IMR-90 (cell line): Measurements from ENCODE around the gene IFITM10. TPM values are rescaled to one million over a fixed set of nuclear protein-coding genes. Genes with fewer than 3 reads are reported as not detected.

Source experiments
- ATAC-seq: fragments of 200-7000 bp; cut with Tn5 transposase; 2 replicates; pipeline ENCODE4 v1.9.1; 2020; ENCODE audit warnings: low read depth, mild to moderate bottlenecking, moderate library complexity
- BruUV-seq: library from RNA; stranded (reverse); fragments of 400-500 nt; replicated peaks from 2 replicates; lab custom pipeline; 2021; lab: Mats Ljungman, UMichigan
- CTCF ChIA-PET: fragments of 300-600 bp; formaldehyde crosslinking; extraction: SDS; loops from one replicate; lab custom pipeline; 2021; ENCODE audit warnings: antibody characterized with exemption; lab: Yijun Ruan, JAX
- POLR2A ChIA-PET: fragments of 300-600 bp; sonication (Branson Sonifier 250); formaldehyde crosslinking; loops from one replicate; lab custom pipeline; 2022; ENCODE audit warnings: antibody characterized with exemption; ENCODE audit not compliant: unreplicated experiment; lab: Charles Lee
- DNase-seq: peaks from one replicate; pipeline ENCODE4 v3.0.0; 2013
- H2AFZ ChIP-seq: replicated peaks from 2 replicates; pipeline ENCODE3; 2013; ENCODE audit warnings: low read length, mild to moderate bottlenecking; ENCODE audit not compliant: poor library complexity
- H2AK5ac ChIP-seq: 2 replicates; pipeline ENCODE4 v1.6.1; 2013; ENCODE audit warnings: low read depth, low read length, inconsistent platforms
- H2AK9ac ChIP-seq: replicated peaks from 2 replicates; pipeline ENCODE3; 2013; ENCODE audit warnings: mild to moderate bottlenecking, low read depth, low read length, moderate library complexity; ENCODE audit not compliant: poor library complexity
- H2BK120ac ChIP-seq: 2 replicates; pipeline ENCODE4 v1.6.1; 2013; ENCODE audit warnings: low read depth, low read length, inconsistent platforms
- H2BK15ac ChIP-seq: 3 replicates; pipeline ENCODE4 v1.6.1; 2013; ENCODE audit warnings: low read depth, low read length, inconsistent platforms
- H2BK20ac ChIP-seq: 2 replicates; pipeline ENCODE4 v1.6.1; 2013; ENCODE audit warnings: low read depth, mild to moderate bottlenecking, inconsistent platforms, low read length, moderate library complexity
- H2BK5ac ChIP-seq: 2 replicates; pipeline ENCODE4 v1.6.1; 2013; ENCODE audit warnings: mild to moderate bottlenecking, low read depth, low read length, inconsistent platforms; ENCODE audit not compliant: poor library complexity, severe bottlenecking
- H3K14ac ChIP-seq: replicated peaks from 2 replicates; pipeline ENCODE4 v1.6.1; 2013; ENCODE audit warnings: low read depth, low read length, inconsistent platforms
- H3K18ac ChIP-seq: 2 replicates; pipeline ENCODE4 v1.6.1; 2013; ENCODE audit warnings: low read depth, low read length, control low read depth
- H3K23ac ChIP-seq: 2 replicates; pipeline ENCODE4 v1.6.1; 2013; ENCODE audit warnings: low read depth, low read length, inconsistent platforms
- H3K27ac ChIP-seq: 2 replicates; pipeline ENCODE4 v1.5.1; 2013; ENCODE audit warnings: mild to moderate bottlenecking, control low read depth, low read length; ENCODE audit not compliant: insufficient read depth
- H3K27me3 ChIP-seq: 2 replicates; pipeline ENCODE4 v1.6.1; 2013; ENCODE audit warnings: low read length; ENCODE audit not compliant: control insufficient read depth, insufficient read depth
- H3K36me3 ChIP-seq: 2 replicates; pipeline ENCODE4 v1.6.1; 2013; ENCODE audit warnings: low read length, mixed read lengths; ENCODE audit not compliant: control insufficient read depth, insufficient read depth
- H3K4ac ChIP-seq: 2 replicates; pipeline ENCODE4 v1.6.1; 2013; ENCODE audit warnings: low read depth, low read length, inconsistent platforms
- H3K4me1 ChIP-seq: 2 replicates; pipeline ENCODE4 v1.6.1; 2013; ENCODE audit warnings: low read length, mixed read lengths; ENCODE audit not compliant: control insufficient read depth, insufficient read depth
- H3K4me2 ChIP-seq: 2 replicates; pipeline ENCODE4 v1.6.1; 2013; ENCODE audit warnings: low read depth, mild to moderate bottlenecking, control low read depth, low read length, moderate library complexity
- H3K4me3 ChIP-seq: 2 replicates; pipeline ENCODE4 v1.5.1; 2013; ENCODE audit warnings: low read depth, mild to moderate bottlenecking, control low read depth, low read length, moderate library complexity; ENCODE audit not compliant: insufficient read depth
- H3K56ac ChIP-seq: 2 replicates; pipeline ENCODE4 v1.6.1; 2013; ENCODE audit warnings: low read length, inconsistent platforms; ENCODE audit not compliant: insufficient read depth; ENCODE audit errors: extremely low read depth
- H3K79me1 ChIP-seq, 2 experiments: 2 replicates each; pipeline ENCODE4 v1.6.1; 2013; ENCODE audit warnings: low read length in 2 of 2, inconsistent platforms in 1 of 2, low read depth in 1 of 2
- H3K9ac ChIP-seq: 2 replicates; pipeline ENCODE4 v1.6.1; 2013; ENCODE audit warnings: low read depth, low read length, control low read depth
- H3K9me1 ChIP-seq: 2 replicates; pipeline ENCODE4 v1.6.1; 2013; ENCODE audit warnings: low read length, inconsistent platforms; ENCODE audit not compliant: insufficient read depth
- H3K9me3 ChIP-seq: 2 replicates; pipeline ENCODE4 v1.6.1; 2013; ENCODE audit warnings: low read length; ENCODE audit not compliant: control insufficient read depth, insufficient read depth
- H4K20me1 ChIP-seq: 2 replicates; pipeline ENCODE4 v1.6.1; 2013; ENCODE audit warnings: low read length, inconsistent platforms; ENCODE audit not compliant: insufficient read depth
- H4K5ac ChIP-seq: 2 replicates; pipeline ENCODE4 v1.6.1; 2013; ENCODE audit warnings: mild to moderate bottlenecking, low read depth, low read length, control low read depth
- H4K8ac ChIP-seq, 2 experiments: 2 replicates each; pipeline ENCODE4 v1.6.1; 2013; ENCODE audit warnings: low read depth in 2 of 2, low read length in 2 of 2, control low read depth in 1 of 2, inconsistent platforms in 1 of 2
- H4K91ac ChIP-seq: 2 replicates; pipeline ENCODE4 v1.6.1; 2013; ENCODE audit warnings: low read depth, low read length, inconsistent platforms; ENCODE audit not compliant: insufficient read depth
- MAFK ChIP-seq: IDR thresholded peaks from 2 replicates; pipeline ENCODE4 v1.6.1; 2012; ENCODE audit warnings: low read depth, low read length, improper control_type of control experiment
- MAZ ChIP-seq: IDR thresholded peaks from 2 replicates; pipeline ENCODE4 v1.6.1; 2012; ENCODE audit warnings: low read depth, mild to moderate bottlenecking, low read length, improper control_type of control experiment, moderate library complexity, borderline replicate concordance
- WGBS, 2 experiments: methylation state at CpG; one replicate each; pipeline versions ENCODE4 v1.1.5 to v1.1.7; 2013; ENCODE audit warnings: missing lambda C conversion rate in 2 of 2; ENCODE audit not compliant: insufficient read length in 1 of 2; ENCODE audit errors: extremely low coverage in 2 of 2; 5-methylcytosine and 5-hydroxymethylcytosine counted together
- dilution Hi-C: fragments of 300-500 bp; cut with HindIII; formaldehyde crosslinking; loops from one replicate; pipeline ENCODE4 v1.14.3; 2018; ENCODE audit warnings: low sequenced_read_pairs; ENCODE audit not compliant: unreplicated experiment
- in situ Hi-C: fragments of 300-500 bp; cut with MboI; formaldehyde crosslinking; loops from 3 replicates; pipeline ENCODE4 v1.14.3; 2019; ENCODE audit warnings: low sequenced_read_pairs, inconsistent platforms, mixed read lengths
- intact Hi-C: fragments of 100-400 bp; cut with micrococcal nuclease; formaldehyde crosslinking; loops from 2 replicates; pipeline ENCODE4 v1.10.0; 2022
- polyA plus RNA-seq, 3 experiments: library from polyadenylated mRNA; depleted of rRNA; stranded (reverse); fragments of >200 nt; gene quantifications; 2 replicates each; pipeline ENCODE4 v1.2.3, GENCODE V29; 2012; ENCODE audit warnings: low replicate concordance in 1 of 3
- total RNA-seq: library from RNA; depleted of rRNA; stranded (reverse); fragments of >200 nt; gene quantifications from 2 replicates; pipeline ENCODE4 v1.2.3, GENCODE V29; 2012

Gene IFITM10
- total and polyA plus RNA-seq, 2 of the 4 experiments (the other 2 are of a cell fraction), result 0.15 to 0.18 TPM

DNA sequence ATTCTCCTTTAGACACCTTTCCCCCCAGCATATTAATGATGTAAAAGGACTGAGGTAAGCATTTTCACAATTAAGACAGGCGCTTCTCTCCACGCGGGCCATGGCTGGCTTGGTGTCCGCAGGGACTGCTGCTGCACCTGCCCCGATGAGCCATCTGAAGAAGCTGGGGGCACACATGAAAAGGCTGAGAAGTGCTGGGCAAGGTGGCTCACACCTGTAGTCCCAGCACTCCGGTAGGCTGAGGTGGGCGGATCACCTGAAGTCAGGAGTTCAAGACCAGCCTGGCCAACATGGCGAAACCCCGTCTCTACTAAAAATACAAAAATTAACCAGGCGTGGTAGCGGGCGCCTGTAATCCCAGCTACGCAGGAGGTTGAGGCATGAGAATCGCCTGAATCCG is 32.1 kb downstream of the IFITM10 start:
- no peak for ATAC-seq
- CTCF ChIA-PET, result no interaction called here
- no peak overlapping the region for H3K27ac ChIP-seq

More for the DNA sequence above, 32.1 kb downstream of the IFITM10 start:
- intact Hi-C loops, result no loop called here
- TF ChIP-seq MAFK (0 out of 2 replicates have a peak, but pooled peaks have one; percentile 23), MAZ (no peak)
- WGBS, 2 experiments, result 50% methylated on average over 1 of the region's 15 CpGs; no CpG with 5 or more reads in 1 of the 2 experiments
- DNase-seq, result no peak
- Histone ChIP-seq H3K4me2 (no peak overlapping the region), H2AK5ac (no peak overlapping the region), H3K27me3 (peaks cover 29% of the 10 kb centered on the region), H3K79me1 (no peaks in the 10 kb centered on the region), H3K4me3 (no peak overlapping the region), H4K91ac (no peak overlapping the region), H3K56ac (no peak overlapping the region), H3K9ac (no peak overlapping the region), H4K20me1 (no peaks in the 10 kb centered on the region), H3K4ac (no peak overlapping the region), H3K18ac (no peak overlapping the region), H3K4me1 (no peaks in the 10 kb centered on the region), H3K14ac (no peak overlapping the region), H3K36me3 (no peaks in the 10 kb centered on the region), H3K23ac (no peak overlapping the region), H3K9me3 (no peaks in the 10 kb centered on the region), H2AFZ (no peak overlapping the region), H2BK20ac (no peak overlapping the region), H2BK120ac (no peak overlapping the region), H4K5ac (no peak overlapping the region), H3K9me1 (no peaks in the 10 kb centered on the region), H4K8ac (no peak overlapping the region), H2BK5ac (no peak overlapping the region), H2AK9ac (no peak overlapping the region), H2BK15ac (no peak overlapping the region)
- no TSS peak for BruUV-seq
- in situ Hi-C loops, result no loop called here
- POLR2A ChIA-PET, result no interaction called here
- dilution Hi-C loops, result no loop called here
